IPS-NIHi11 (cell line): ENCODE results near the gene TTBK2.

Experiments
- DNase-seq: peaks from one replicate; pipeline ENCODE4 v3.0.0; 2012; ENCODE audit warnings: mixed read lengths, low spot score

Gene TTBK2

DNA sequence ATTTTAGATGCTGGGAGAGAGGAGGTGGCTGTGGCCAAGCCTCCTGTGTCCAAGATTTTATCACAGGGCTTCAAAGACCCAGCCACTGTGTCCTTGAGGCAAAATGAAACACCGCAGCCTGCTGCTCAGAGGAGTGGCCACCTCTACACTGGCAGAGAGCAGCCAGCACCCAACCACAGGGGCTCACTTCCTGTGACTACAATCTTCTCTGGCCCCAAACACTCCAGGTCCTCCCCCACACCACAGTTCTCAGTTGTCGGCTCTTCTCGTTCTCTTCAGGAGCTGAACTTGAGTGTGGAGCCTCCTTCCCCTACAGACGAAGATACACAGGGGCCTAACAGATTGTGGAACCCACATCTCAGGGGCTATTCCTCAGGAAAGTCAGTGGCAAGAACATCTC is 229.3 kb downstream of the TTBK2 start:
- DNase-seq, result no peak
